ENCODE data around the gene SMCO3.

Gene SMCO3

DNA sequence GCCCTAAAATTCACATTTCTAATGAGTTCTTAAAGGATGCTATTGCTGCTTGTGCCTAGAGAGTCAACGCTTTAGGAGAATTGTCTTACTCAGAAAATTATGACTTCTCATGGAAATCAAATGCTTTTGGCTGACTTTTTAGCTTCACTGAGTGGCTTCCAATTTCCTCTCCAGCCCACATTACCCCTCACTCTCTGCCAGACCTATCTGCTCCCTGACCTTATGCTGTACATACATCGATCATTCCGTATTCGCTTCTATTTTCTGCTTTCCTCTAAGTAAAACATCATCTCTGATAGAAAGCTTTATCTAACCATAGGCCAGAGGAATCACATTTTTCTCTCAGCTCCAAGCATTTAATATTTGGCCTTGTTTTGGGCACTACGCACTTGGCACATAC, 12.5 kb upstream of the SMCO3 start:
- DNase-seq, result no peak

DNA sequence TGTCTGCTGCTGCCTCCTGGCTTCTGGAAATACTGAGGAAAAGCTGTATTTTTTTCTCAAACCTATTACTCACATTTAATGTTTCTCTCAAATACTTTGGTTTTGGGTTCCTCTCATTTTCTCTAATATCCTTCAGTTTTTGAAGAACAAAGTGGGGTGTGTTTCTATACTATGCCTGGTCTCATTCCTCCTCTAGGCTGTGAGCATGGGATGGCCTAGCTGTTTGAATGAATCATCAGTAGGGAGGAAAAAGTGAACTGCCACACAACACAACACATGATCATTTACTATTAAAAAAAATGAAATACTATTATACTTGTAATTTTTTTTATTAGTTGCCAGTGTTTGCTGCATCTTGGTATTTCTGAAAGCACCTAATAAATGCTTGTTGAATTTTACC, 11.3 kb upstream of the SMCO3 start:
- DNase-seq, result no peak

DNA sequence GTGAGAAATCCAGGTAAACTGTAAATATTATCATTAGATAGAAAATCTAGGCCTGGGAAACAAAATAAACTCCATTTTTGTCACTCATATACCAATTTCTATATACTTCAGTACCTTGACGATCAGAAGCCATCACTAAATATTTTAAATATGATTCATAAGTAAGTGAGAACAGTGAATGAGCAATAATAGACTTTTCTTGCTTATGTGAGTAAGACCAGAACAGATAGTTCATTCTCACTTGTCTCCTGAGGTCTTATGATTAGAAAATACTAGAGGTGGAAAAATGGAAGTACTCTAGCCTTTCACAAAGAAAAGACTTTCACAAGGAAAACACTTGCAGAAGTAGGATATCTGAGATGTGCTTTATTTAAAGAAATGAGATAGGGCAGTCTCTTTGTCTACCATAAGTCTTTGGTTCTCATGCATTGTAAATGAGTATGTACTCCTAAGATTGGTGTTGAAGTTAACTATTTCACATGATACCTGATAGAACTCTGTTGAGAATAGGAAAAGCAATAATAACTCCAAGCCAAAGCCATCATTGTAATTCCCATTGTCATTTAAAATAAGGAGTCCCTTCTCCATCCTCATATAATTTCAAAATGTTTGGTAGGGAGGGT, 10.1 kb upstream of the SMCO3 start:
- no peak for DNase-seq

DNA sequence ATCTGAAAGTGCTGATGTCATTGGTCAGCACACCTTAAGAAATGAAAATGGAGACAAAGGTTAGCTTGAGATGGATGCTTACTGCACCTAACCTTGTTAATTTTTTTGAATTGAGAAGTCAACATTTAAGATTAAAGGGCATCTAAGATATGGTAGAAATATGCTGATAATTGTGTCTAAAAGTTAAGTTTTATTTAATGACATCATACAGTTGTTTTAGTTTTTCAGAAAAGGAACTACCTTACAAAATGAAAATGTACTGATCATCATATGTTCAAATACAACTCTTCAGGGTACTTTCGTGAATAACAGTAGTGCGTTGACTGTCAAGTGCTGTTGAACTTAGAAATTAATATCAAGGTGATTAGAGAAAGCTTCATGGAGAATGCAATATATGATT, 2.5 kb downstream of the SMCO3 start:
- no peak for DNase-seq

DNA sequence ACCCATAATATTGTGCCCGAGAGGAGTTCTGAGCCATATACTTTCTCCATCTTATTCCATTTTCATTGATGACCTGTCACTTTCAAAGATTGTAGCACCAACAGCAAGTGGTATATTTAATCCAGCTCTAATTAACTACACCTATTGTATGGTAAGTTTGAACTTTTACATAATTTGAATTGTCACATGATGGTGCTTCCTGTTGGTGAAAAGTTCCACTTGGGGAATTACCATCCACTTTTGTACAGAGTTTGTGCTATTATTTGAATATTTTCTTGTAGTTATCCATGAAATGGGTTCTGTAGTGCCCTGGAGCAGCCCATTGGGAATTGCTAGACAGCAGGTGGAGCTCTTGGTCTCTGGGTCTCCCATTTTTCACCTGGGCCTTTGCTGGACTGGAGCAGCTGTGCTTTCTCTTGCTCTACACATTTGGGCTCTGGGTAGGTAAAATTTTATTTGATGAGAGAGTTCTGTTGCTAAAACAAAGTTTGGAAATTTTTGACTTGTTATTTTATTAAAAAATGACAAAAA, 3.0 kb downstream of the SMCO3 start:
- no peak for DNase-seq

DNA sequence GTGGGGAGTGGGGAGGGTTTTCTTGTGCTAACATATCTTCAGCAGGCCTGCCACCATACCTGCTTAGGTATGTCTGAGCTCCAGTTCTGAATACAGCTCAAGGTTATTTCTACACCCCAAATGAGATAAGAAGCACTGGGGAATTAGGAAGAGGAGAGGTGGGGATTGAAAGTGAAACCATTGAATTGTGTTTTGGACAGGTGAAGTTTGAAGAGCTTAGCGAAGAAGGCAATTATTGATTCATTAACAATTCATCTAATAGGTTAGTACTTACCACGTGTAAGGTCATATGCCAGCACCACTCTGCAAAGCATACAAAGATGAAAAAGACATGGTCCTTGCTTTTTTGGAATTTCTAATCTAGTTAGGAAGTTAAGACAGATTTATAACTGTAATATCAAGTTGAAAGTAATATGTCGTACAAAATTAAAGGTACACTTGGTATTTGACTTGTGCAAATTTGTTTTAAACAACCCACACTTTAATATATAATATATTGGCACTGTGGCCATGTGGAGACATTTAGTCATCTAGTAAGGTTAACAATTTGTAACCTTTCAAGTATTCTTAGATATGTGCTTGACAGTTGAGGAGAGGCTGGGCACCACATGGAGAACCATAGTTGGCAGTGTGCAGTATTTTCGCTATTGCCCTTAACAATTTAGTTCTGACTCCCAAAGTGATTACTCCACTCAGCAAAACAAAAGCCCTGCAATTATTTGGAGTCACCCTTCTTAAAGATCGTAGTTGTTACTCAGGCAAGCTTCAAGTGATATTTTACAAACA, 3.6 kb downstream of the SMCO3 start:
- DNase-seq, result no peak

DNA sequence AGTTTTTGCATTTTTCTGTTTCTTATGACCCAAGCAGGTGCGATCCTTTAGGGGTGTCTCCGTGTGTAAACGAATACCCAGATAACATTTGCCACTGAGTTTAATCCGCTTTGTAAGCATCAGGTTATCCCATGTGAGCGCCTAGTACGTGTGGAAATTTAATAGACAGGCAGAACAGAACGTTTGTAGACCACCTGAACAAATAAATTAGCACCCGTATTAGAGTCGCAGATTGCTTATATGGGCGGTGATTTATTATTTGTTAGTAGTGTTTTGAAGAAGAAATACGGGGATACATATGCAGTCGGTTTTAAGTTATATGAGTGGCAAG, 10.2 kb downstream of the SMCO3 start:
- DNase-seq, result no peak

DNA sequence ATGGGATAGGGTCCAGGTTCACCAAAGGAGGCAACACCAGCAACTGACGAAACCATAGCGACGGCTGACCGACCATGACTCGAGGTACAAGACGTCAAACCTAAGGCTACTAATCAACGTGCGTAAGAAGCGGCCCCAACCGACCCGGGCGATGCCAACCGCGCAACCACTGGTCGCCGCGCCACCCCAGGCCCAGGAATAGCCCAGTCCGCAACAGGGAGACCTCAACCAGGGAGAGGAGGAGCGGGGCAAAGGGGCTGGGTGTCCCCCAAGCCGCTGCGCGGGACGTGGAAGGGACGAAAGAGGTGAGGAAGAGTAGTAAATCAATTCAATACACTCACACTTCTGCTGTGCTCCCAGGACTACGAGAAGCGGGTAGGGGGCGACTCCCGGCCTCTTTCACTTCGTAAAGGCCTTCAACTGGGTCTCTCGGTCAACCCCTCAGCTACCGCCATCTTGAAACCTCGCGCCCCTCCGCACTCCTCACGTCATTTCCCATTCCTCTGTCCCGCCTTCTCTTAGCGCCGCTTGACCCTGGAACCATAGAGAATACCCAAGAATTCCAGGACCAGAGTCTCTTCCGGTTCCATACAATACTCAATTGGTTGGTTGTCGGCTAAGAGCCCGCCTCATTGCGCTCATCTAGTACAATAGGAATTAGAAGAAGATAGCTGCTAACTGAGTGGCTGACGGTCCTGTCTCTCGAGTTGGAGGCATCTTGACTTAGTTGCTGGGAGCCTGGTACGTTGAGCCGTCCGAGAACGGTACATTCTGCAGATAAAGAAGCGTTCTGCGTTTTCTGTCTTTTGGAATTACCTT, 10.8 kb downstream of the SMCO3 start, which contains the start of the genes C12orf60 and WBP11:
C12orf60 (plus strand) TSS at position 660 of the 819 bp plus-strand sequence. CDS start 19,266 bp downstream, outside the sequence.
WBP11 (minus strand) TSS at position 468 of the 819 bp plus-strand sequence. CDS start 2,095 bp downstream, outside the sequence.
- DNase-seq, result peak; percentile 97

DNA sequence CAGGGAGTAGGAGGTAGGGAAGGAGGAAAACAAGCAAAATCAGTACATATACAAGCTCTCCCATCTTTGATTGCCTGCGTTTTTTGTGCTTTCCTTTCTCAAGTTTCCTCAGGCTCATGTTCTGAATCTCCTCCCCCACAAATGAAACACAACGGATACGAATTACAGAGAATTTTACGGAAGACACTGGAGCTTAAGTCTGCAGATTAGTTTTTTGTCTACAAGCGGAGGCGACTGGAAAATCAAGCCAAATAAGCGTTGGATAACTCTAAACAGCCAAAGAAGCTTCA, 11.3 kb downstream of the SMCO3 start:
- no peak for DNase-seq

DNA sequence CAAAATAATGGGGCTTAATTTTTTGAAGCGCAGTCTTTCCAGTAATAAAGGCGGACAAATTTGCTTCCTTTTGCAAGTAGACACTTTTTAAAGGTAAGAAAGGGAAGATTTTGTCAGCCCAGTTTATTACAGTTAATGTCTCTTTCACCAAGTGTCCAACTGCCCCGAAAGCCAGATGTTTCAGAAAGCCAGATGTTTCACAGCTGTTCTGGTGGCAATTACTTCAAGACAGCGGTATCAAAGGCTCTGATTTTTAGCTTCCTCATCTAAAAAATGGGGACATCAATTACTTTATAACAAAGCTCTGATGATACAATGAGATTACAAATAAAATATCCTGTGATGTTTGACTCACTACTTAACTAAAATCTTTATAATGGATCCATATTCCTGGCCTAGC, 11.7 kb downstream of the SMCO3 start:
- no peak for DNase-seq

DNA sequence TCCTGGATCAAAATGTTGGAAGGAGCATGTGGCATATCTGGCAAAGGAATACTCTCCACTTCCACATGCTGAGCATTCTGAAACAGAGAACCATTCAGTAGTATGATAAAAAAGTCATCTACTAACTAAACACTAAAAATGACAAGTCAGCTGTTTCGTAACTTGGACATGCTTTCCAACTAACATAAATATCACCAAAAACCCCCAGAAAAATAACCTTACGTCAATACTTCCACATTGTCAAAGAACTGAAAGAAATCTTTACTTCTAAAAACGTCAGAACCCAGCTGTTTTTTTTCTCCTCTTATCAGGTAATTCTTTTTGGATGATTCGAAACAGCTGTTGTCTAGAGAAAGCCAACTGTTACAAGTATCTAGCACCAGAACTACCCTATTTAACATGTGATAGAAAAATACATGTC, 18.9 kb downstream of the SMCO3 start:
- DNase-seq, result no peak

DNA sequence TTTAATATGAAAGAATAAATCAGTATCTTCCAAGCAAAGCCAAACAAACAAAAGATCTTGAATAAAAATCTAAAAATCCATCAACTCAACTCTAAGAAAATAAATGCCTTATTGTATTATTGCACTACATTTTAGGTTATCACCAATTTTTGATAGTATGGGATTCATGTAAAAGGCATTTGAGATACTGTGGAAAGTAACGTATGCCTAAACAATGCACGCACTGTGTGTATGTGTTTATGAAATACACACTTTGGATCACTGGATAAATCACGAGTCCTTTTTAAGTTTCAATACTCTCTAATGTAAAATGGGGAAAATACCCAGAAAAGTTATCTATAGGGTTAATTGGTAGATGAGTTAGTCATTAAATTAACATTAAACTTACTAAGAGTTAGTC, 28.4 kb downstream of the SMCO3 start:
- no peak for DNase-seq

DNA sequence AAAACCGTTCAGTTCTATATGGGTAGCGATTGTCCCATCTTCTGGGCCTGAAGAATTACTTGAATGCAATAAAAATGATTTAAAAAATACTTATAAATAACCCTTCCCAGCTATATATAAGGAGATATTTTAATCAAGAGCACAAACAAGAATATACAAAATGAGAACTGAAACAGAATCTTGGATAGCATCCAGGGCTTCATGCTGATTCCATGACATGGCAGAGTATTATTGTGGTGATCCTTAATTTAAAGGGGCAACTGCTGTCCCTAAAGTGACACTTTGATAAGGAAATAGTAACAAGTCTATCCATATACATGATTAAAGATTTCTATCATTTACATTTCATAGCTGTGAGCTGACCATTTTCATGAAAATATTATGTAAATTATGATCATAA, 29.5 kb downstream of the SMCO3 start:
- DNase-seq, result no peak

DNA sequence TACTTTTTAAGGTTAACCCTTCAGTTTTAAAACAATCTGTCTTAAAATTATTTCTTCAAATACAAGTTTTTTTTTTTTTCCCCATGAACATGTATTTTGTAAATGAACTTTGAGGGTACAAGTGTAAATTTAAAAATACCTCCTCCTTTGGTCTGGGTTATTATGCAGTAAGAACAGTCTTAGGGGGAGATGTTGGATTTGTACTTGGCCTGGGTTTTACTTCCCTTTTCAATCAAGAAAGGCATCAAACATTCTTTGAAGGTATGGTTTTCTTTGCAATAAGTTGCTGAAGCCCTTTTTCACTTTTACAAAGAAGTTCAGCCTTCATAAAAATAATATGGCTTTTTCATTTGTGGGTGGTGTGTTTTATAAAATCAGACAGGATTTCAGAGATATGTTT, 31.2 kb downstream of the SMCO3 start:
- DNase-seq, result no peak

DNA sequence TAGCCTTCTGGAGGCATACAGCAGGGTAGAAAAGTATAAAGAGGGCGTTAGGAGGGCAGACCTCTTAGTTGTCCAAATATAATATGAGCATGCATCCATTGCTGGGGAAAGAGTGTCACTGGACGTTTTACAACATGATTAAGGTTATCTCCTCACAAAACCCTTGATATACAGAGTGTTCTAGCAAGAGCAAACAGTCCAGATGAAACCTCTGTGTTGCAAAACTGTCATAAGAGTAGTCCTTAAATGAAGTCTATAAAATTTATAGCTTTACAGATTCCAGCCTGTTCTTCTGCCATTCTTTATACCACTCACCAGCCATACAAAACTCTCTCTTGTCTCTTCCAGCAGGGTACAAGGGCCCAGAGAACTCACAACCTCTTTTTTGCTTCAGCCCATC, 32.4 kb downstream of the SMCO3 start:
- no peak for DNase-seq

DNA sequence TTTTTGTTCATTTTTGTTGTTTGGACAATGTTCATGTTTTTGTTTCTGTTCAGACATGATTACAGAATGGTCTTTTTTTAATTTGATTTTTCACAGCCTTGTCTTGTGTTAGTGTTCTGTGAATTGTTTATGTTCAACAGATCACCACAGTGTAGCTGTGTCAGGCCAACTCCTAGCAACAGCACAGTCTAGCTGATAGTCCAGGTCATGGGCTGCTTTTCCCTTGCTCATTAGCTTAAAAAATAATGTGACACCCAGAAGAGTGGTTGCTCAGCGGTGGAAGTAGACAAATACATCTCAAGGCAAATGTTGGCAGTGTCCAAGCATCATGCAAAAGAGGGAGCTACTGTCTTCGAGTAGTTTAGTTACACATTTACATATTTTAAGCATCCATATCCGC, 33.1 kb downstream of the SMCO3 start:
- DNase-seq, result no peak

DNA sequence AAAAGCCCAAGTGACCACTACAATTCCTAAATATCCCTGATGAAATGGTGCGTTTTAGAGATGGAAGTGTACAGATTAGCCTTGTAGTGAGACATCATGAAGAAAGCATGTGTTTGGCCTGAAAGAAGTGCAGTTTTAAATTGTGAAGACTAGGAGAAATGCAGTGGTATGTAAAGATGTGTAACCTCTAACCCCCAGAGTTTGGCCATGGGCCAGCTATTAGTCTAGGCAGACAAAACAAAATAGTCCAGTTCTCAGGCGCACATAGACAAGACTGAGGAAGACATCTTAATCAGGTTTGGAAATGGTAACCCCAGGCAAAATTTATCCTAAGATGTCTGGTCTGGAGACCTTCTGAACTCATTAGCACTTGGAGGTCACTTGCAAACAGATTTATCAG, 34.1 kb downstream of the SMCO3 start:
- DNase-seq, result no peak

DNA sequence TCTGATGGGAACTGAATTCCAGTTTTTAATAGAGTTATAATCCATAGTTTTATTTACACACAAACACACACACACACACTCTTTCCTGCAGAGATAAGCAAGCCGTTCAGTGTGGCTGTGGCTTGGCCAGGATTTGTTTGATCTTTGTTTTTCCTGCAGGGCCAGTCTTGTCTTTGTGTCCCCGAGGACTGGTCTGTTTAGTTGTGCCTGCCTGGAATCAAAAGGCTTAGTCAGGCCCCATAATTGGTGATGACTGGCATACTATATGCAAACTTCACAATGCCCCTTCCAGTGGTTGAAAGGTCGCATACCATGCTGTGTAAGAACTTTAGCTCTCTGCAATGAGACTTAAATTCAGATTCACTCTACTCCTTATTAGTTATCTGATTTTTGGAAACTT, 36.7 kb downstream of the SMCO3 start:
- DNase-seq, result no peak

DNA sequence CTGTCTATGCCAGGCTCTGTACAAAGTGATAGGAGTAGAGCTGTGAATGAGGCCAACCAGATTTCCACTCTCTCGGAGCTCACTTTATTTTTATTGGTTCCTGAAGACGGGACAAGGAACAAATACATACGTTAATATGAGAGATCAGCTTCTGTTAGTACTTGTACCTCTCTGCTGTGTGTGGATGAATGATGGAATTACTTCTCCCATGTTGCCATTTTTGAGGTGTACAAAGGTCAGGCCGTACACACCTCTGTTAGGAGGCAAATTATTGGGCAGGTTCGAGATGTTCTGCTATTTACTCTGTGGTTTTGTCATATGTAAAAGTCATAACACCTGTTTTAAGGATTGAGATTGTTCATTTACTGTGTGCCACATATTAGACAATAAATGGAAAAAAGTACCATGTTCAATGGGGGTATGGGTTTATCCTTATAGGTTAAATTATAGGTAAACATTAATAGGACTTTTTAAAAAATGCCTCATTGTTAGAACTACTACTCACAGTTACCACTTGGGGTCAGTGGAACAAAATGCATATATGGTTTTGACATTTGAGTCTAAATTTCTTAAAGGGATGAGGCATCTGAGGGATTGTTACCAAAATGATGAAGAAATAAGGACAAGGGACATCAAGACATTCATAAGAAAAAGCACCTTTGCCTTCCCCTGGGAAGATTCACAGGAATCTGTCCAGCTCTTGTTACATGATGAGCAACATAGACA, 37.6 kb downstream of the SMCO3 start:
- no peak for DNase-seq

DNA sequence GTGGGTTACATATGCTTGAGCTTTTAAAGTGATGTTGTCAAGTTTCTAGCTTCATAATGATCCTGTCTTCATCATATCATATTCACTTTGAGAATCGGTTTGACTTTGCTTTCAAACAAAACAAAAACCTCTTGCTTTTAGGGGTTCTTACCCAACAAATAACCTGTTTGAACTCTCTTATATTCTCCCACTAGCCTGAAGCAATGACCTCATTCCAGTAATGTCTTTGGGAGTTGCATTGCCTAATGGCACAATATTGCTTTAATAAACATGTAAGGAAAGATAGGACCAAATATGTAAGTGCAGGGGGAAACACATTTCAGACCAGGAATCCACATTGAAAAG, 38.4 kb downstream of the SMCO3 start:
- no peak for DNase-seq

DNA sequence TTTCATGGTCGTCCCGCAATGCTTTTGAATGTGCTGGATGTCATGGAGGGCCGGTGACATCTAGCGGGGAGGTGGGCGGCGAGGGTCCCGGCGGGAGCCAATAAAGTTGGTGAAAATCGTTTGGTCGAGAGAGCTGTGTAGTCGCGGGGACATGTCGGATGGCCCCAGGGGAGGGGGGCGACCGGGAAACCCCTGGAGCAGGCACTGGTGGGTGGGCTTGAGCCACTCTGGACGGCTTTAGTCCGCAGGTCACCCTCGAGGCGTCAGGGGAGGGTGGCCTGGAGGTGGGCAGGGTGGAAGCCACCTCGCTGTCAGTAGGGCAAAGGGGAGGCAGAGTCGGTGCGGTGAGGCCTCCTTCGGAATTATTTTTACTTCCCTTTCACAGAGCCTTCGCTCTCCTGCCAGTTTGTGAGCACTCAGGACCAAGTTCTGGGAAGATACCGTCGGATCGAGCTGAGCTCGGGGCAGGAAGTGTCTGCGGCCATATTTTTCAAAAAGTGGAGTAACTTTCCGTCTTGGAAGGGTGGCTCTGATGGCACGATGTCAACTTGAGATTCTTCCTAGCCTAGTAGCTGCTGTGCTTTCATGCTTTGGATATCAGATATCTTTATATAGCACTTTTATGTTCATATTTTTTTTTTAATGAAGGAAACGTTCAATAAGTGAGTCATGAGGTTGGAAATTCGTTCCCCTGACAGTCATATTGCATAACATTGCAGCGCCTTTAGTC, 38.9 kb downstream of the SMCO3 start:
- peak; percentile 66 for DNase-seq

DNA sequence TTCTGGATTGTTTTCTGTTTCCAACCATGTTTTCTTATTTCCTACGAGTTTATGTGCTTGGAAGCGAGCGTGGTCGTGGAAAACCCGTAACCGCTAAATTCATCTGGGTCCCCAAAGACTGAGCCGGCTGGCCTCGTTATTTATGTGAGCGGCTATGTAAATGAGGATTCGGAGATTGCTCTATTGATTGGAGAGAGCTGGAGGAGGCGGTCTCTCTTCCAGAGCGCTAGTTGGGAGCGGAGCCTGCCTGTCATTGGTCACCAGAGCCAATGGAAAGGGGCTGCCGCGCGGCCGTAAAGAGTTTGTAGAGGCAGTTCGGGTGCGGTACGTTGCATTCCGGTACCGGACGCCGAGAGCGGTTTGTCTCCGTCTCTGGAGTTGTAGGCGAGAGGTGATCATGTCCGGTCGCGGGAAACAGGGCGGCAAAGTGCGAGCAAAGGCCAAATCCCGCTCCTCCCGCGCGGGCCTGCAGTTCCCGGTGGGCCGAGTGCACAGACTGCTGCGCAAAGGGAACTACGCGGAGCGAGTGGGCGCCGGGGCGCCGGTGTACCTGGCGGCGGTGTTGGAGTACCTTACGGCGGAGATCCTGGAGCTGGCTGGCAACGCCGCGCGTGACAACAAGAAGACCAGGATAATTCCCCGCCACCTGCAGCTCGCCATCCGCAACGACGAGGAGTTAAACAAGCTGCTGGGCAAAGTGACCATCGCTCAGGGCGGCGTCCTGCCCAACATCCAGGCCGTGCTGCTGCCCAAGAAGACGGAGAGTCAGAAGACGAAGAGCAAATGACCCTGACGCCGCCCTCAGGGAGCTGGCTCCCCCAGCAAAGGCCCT, 39.7 kb downstream of the SMCO3 start:
- DNase-seq, result peak; percentile 90

Measured in amniotic stem cell (primary cell).